Renal cortex interstitium (tissue), 11 donors: ENCODE results near the gene ERC1. TPM values are rescaled to one million over a fixed set of nuclear protein-coding genes. Genes with fewer than 3 reads are reported as not detected.
"Not testable (repeated sequence)": the region's sequence is repeated elsewhere in the genome, so short reads cannot be mapped to it uniquely, and the experiment has no call there.

Experiments used
- DNase-seq, 11 donors: peaks; one replicate each; pipeline ENCODE4 v3.0.0-alpha.2; 2013; ENCODE audit warnings: low read depth in 9 of 11, low spot score in 4 of 11; ENCODE audit errors: extremely low read depth in 1 of 11
- polyA plus RNA-seq, 3 donors: library from polyadenylated mRNA; unstranded; fragments of 120-200 nt; gene quantifications; one replicate each; pipeline ENCODE4 v1.2.1, GENCODE V29; 2013; ENCODE audit not compliant: insufficient read length in 3 of 3

ERC1 gene
- polyA plus RNA-seq, 3 donors = 36.8 to 40.4 (median 38.3) TPM

- peak in 2 of 11 donors; percentile 12 to 35 for DNase-seq
Measured at GRCh38 chr12:1162081-1162760, 171.2 kb downstream of the ERC1 start.

DNA sequence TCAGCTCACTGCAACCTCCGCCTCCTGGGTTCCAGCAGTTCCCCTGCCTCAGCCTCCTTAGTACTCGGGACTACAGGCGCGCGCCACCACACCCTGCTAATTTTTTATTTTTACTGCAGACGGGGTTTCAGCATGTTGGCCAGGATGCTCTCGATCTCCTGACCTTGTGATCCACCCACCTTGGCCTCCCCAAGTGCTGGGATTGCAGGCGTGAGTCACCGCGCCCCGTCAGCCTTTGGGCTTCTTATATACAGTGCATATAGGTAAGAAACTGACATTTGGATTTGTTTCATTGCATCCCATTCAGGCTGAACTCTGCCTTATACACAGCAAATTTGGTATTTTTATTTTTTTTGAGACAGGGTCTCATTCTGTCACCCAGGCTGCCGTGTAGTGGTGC is 176.8 kb downstream of the ERC1 start:
- DNase-seq = no peak

DNA sequence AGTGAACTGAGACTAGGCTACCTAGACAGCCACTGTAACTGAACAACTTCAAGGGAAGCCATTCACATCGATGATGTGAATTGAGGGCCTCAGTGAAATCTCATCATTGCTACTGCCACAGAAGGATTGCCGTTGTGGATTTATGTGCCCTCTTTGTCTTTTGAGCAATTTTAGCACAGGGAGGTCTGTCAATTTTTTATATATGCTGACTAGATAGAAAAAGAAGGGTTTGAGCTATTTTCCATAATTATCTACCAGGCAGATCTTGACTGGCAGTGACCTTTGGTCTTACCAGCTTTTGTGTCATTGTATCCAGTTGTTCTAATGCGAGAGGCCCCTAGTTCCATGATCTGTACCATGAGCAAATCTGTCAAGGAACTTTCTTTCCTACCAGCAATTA is 179.4 kb downstream of the ERC1 start:
- DNase-seq = no peak

DNA sequence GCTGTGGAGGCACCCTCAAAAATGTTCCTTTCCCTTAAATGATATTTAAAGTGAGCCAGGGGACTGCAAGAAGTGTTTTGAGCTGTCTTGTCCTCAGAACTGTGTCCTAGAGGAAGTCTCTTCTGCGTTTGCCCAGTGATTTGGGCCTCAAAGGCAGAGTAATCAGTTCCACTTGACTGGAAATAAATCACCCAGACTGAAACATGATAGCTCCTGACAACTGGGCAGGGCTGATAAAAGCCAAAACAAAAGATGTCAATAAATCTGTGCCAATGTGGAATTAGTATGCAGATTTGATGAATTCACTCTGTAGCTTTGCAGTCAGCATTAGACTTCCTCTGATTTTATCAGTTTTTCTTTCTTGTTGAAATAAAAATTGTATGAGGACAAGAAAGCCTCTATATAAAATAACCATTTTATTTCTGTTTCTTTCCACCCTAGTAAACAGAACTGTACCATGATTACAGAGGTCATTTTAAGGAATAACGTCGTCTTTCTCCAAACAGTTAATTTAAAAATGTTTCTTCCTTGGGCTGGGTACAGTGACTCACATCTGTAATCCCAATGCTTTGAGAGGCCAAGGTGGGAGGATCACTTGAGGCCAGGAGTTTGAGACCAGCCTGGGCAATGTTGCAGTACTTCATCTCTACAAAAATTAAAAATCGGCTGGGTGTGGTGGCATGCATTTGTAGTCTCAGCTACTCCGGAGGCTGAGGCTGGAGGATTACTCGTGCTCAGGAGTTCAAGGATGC is 180.8 kb downstream of the ERC1 start:
- peak in 9 of 11 donors; percentile 15 to 58 (median 26) for DNase-seq

- DNase-seq = no peak
Measured at GRCh38 chr12:1173781-1174617, 183.0 kb downstream of the ERC1 start.

GRCh38 chr12:1174659-1175058 is 183.6 kb downstream of the ERC1 start:
- no peak for DNase-seq

DNA sequence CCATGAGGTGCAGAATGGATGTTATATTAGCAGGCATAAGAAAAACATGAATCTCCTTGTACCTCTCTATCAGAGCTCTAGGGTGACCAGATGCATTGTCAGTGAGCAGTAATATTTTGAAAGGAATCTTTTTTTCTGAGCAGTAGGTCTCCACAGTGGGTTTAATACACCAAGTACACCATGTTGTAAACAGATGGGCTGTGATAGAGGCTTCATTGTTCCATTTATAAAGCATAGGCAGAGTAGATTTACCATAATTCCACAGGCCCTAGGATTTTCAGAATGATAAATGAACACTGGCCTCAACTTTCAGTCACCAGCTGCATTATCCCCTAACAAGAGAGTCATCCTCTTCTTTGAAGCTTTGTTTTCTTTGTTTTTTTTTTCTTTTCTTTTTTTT is 185.2 kb downstream of the ERC1 start:
- no peak for DNase-seq

GRCh38 chr12:1179128-1179527 is 188.1 kb downstream of the ERC1 start:
- no peak for DNase-seq

- DNase-seq = no peak
Measured at GRCh38 chr12:1182069-1182468, 191.0 kb downstream of the ERC1 start.

DNA sequence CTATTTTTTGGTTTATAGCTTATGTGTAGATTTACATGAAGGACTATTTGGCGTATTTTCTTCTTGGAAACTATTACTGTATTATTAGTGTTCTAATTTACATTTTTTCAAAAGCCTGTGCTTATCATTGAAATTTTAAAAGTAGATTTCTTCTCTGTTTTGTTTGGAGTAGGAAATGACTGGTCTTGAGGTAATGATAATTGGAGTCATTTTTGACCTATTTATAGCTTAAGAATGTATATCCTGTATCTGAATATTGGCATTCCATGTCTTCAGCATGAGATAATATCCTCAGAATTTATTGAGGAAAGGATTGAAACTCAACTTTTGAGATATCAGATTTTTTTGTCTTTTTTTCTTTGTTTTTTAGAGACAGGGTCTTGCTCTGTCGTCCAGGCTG is 193.4 kb downstream of the ERC1 start:
- no peak for DNase-seq

- no peak for DNase-seq
Measured at GRCh38 chr12:1185460-1186182, 194.6 kb downstream of the ERC1 start.

DNA sequence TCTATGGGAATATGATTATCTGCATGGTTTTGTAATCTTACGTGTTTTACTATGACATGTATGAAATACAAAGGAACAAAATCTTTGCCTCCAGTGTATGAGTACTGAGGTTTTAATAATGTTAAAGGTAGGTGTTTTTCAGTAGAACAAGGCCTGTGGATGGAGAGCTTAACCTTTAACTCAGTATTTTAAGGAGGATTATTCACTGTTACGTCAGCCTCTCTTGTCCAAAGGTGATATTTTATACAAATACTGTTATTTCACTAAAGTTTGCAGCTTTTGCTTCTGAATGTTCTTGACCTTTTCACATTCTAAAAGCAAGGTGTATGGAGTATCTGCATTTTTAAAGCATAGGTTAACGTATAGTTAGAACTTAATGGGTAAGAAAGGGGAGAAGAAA is 195.3 kb downstream of the ERC1 start:
- DNase-seq = no peak

DNA sequence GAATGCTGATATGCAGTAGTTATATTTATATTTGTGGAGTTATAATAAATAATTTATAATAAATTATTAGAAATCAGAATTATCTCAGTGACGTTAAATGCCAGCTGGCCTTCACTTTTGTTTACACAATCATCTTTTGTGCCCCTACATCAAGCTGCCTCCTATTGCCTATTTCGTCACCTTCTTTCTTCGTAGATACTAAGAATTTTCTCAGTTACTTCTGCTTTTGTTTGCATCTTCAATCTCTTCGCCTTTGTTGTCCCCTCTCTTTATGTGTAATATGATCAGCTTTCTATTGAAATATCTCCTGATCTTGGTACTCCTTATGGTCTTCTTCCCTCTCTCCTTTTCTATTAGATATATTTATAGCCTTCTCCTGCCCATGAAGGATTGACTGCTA is 197.0 kb downstream of the ERC1 start:
- DNase-seq = no peak

DNA sequence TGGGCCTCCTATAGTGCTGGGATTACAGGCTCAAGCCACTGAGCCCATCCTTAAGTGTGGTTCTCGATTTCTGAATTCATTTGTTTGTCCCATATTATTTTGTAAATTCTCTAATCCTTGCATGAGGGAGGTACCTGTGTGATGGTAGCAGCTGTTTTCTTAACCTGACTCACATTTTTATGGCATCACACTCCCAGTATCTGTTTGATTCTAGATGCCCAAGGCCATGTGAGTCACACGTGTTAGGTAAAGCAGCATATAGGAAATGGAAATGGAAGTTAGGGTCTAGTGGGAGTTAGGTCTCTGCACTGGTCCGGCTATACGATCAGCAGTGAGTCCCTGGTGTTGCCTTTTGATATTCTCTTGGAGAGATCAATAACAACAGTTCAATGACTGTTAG is 198.1 kb downstream of the ERC1 start:
- no peak for DNase-seq

- DNase-seq = no peak
Measured at GRCh38 chr12:1195513-1195912, 204.5 kb downstream of the ERC1 start.

GRCh38 chr12:1197264-1198018 is 206.4 kb downstream of the ERC1 start:
- no peak for DNase-seq

GRCh38 chr12:1198854-1199253 is 207.8 kb downstream of the ERC1 start:
- DNase-seq = not testable (repeated sequence)

GRCh38 chr12:1199700-1200099 is 208.7 kb downstream of the ERC1 start:
- no peak for DNase-seq

DNA sequence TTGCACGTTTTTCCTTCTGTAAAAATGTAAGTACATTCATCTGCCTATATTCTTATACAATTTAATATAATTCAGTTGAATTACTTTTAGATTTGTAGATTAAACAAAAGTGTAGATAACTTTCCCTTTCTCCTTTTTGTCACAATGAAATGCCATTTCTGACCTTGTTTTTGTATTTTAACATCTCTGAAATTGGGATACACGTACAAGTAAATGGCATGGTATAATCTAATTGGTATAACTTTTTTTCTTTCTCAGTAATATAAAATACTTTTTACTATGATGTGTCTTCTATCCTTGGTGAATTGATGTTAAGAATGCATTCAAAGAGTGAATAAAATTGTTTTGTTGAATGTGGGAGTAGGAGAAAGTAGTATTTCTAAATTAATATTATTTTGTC is 210.0 kb downstream of the ERC1 start:
- DNase-seq = no peak
